HG03139 (cell line): ENCODE results near the gene LRRC14B.
"Not testable (repeated sequence)": the region's sequence is repeated elsewhere in the genome, so short reads cannot be mapped to it uniquely, and the experiment has no call there.

Experiments used
- ATAC-seq: cut with Tn5 transposase; IDR thresholded peaks from one replicate; pipeline ENCODE4 v1.9.1; 2021; ENCODE audit not compliant: unreplicated experiment

The LRRC14B gene

DNA sequence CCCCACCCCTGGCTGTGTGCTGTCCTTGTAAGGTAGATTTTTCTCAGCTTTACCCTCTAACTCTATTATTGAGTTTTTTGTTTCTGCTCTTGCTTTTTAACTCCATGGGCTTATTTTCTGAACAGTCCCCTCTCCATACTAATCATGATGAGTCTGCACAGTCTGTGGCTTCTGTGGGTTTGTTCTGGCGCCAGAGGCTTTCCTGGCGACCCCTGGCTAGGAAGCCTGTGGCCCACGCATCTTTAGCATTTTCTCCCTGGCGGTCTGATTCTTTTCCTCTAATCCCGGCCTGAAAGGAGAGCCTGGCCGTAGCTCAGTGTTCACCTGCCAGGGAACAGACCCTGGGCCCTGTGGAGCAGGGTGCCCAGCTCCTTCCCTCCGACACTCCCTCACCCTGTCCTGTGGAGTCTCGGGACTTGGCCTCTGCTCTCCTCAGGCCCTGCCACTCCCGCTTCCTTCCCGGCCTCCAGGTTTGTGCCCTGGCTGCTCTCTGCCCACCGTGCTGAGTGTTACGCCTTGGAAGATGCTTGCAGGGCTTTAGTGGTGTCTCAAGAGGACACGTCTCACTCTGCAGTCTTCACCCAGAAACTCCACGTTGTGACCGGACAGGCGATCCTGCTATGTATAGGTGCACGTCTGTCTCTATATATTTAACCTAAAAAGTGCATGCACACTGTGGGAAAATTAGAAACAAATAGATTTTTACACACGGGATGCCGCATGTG, 31.7 kb upstream of the LRRC14B start:
- no peak for ATAC-seq

DNA sequence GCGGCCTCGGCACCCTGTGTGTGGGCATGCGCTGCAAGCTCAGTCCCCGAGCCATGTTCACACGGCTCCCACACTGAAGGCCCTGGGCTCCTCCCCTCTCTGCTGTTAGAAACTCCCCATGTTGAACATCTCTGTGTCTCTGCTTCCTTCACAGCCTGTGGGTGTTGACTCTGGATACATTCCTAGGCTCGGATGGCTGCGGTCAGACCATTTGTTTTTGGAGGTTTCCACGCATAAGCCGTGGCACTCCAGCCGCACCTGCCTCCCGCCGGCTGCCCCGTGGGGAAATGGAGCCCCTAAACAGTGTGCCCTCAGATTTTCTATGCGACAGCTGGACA, 31.2 kb upstream of the LRRC14B start:
- no peak for ATAC-seq

DNA sequence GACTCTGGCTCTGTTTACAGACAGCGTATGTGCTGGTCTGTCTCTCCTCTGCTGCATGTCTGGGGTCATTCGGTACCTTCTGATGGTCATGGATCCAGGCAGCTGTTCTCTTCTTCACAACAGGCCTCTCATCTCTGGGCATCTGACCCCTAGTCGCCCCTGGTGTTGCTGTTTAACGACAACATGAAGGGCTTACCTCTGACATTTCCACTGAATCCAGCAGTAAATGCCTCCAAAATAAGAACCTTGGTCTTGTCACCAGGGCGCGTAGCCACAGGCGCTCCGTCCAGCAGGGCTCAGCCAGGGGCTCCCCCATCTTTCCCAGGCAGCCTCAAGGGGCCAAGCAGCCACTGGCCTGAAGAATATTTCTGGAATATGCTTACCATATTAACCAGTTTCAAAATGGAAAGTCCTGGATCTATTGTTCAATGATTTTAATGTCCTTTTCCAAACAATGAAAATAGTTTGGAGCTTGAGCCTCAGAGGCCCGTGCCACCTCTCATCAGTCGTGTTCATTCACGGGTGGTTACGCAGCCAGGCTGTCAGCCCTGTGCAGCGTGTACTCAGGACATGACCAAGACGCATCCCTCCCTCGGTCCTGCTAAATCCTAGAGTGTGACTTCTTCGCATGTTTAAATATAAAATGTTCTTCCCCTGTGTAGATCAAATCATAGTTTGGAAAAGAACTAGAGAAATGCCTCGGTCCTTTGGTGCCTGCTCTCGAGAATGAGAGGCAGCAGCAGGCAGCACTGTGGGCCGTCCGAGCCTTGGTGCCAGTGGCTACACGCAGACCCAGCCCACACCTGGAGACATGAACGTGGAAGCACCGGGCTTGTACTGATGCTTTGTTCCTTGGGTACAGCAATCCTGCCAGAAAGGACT, 30.1 kb upstream of the LRRC14B start:
- ATAC-seq, result no peak

DNA sequence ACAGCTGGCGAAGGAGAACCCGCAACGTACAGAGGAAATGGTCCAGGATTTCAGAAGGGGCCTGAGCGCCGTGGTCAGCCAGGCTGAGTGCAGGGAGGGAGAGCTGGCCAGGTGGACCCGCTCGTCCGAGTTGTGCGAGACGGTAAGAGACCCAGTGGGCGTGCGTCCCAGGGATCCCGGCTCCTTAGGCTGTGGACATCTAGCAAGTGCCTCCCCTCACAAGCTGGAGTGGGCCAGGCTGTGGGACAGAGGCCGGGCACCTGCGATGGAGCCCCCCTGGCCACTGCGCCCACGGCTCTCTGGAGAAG, 29.5 kb upstream of the LRRC14B start:
- ATAC-seq, result no peak

DNA sequence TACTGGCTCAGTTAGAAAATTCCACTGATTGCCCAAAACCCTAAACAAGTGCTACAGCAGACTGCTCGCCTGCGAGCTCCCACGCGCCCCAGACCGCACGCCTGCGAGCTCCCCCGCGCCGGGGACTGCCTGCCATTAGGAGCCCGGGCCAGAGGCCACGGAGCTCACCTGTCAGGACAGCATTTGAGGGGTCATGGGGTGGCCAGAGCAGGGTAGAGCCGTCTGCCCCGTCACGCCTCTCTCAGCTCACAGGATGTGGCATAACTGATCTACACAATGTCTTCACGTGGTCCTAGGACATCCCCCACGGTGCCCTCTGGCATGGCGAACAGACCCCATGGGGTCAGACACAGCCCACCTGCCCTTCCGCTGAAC, 29.1 kb upstream of the LRRC14B start:
- no peak for ATAC-seq

DNA sequence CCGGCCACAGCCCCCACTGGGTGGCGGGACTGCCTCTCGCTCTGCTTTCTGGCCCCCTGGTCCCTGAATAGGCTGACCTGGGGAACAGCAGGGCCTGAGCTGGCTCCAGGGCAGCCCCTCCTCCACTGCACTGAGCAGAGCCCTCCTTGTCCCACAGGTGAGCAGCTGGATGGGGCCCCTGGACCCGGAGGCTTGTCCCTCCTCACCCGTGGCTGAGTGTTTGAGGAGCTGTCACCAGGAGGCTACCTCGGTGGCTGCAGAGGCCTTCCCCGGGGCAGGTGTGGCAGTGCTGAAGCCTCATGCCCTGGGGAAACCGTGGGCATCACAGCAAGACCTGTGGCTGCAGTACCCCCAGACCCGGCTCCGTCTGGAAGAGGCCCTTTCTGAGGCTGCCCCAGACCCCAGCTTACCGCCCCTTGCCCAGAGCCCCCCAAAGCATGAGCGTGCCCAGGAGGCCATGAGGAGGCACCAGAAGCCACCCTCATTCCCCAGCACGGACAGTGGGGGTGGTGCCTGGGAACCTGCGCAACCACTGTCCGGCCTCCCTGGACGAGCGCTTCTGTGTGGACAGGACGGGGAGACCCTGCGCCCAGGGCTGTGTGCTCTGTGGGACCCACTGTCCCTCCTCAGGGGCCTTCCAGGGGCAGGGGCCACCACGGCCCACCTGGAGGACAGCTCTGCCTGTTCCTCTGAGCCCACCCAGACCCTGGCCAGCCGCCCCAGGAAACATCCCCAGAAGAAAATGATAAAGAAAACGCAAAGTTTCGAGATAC, 28.5 kb upstream of the LRRC14B start:
- no peak for ATAC-seq

DNA sequence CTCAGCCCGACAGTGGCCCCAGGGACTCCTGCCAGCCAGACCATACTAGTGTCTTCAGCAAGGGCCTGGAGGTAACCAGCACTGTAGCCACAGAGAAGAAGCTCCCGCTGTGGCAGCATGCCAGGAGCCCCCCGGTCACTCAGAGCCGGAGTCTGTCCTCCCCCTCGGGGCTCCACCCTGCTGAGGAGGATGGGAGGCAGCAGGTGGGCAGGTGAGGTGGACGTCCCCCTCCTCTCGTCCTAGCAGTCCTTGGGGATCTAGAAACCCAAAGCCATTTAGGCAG, 28.0 kb upstream of the LRRC14B start:
- no peak for ATAC-seq

DNA sequence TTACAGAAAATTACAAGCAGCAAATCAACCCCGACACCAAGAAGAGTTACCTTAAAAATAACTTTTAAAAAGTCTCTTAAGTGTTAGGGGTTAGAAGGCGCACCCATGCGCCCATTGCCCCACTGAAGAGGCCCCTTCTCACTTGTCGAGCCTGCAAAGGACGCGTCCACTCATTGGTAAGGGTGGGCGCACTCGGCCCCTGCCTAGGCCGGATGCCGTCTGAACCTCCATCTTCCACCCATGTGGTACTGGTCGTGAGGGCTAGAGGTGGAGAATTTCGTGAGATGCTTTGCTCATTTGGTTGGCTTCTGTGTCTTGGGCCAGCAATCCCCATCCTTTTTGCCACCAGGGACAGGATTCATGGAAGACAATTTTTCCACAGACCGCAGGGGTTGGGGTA, 27.5 kb upstream of the LRRC14B start:
- ATAC-seq, result no peak

DNA sequence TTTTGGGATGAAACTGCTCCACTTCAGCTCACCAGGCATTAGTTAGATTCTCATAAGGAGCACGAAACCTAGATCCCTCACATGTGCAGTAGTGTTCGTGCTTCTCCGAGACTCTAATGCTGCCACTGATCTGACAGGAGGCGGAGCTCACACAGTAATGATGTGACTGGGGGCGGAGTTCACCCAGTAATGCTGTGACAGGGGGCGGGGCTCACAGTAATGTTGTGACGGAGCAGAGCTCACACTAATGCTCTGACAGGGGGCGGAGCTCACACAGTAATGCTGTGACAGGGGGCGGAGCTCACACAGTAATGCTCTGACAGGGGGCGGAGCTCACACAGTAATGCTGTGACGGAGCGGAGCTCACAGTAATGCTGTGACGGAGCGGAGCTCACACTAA, 27.1 kb upstream of the LRRC14B start:
- no peak for ATAC-seq

DNA sequence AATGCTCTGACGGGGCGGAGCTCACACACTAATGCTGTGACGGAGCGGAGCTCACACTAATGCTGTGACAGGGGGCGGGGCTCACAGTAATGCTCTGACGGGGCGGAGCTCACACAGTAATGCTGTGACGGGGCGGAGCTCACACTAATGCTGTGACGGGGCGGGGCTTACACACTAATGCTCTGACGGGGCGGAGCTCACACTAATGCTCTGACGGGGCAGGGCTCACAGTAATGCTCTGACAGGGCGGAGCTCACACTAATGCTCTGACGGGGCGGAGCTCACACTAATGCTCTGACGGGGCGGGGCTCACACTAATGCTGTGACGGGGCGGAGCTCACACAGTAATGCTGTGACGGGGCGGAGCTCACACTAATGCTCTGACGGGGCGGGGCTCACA, 26.5 kb upstream of the LRRC14B start:
- not testable (repeated sequence) for ATAC-seq

DNA sequence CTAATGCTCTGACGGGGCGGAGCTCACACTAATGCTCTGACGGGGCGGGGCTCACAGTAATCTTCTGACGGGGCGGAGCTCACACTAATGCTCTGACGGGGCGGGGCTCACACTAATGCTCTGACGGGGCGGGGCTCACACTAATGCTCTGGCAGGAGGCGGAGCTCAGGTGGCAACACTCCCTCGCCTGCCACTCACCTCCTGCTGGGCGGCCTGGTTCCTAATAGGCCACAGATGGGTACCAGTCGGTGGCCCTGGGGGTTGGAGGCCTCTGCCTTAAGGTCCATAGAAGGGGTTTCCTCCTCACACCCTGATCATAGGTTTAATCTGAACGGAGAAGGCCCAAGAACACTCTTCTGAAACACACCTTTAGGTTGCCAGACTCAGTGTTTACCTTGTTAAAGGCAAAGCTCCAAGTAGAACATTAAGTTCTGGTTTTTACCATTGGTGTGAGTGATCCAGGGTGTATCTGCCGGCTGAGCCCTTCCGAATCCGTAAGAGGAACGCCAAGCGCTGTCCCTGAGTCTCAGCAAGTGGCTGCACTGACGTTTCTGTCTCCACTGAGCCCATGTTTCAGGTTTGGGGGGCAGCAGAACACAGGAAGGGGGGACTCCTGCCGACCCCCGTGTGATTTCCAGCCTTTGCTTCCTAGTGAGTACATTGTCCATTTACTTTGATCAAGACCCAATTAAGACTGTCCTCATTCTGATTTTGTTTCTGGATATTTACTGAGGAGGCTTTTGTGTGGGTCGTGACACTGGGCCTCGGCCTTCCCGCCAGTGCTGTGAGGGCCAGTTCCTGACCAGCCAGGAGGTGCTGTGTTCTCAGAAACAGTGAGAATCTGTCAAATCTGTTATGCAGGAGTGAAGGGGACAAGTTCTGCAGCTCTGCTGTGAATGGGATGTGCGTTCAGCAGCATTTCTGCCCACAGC, 24.6 kb upstream of the LRRC14B start:
- no peak for ATAC-seq

DNA sequence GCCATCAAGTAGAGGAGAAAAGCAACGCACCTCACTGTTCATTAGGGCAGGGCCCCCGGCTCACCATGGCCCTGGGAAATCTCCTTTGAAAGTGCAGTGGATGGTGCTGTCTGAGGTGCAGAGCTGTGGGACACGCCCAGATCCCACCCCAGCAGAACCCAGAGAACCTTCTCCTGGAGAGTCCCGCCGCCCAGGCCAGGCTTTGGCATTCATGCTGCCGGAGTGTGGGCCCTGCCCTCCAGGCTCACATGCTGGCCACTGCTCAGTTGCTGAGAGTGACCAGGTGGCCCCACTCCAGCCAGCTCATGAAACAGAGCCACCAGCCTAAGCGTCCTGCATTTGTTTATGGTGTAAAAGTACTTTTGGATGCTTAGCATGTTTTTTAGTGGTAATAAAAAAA, 23.8 kb upstream of the LRRC14B start:
- no peak for ATAC-seq

DNA sequence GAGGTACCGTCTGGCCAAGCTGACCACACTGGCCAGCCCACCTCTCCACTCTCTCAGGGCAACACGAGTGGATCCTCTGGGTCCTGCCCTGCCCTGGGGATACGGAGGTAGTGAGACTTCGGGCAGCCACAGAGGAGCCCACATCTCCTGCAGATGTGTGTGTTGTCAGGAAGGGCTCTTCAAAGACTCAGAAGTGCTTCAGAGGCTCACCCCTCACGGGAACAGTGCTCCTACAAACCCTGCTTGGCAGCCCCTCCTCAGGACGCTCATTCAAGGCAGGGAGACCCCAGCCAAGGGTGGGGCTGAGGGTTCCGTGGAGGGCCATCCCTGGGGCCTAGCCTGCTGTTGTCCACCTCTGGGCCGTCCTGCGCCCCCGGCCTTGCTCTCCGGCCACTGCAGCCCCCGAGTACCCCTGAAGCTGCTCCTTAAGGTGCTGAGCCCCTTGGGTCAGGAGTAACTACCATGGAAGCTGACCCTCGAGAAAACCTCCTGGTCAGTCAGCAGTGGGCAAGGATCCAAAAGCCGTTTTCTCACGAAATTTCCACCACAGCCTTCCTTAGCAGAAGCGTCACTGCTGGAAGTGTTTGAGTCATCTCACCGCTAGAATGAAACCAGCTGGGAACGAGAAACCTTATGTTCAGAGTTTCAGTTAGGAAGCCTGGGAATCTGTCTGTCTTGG, 23.2 kb upstream of the LRRC14B start:
- ATAC-seq, result no peak

DNA sequence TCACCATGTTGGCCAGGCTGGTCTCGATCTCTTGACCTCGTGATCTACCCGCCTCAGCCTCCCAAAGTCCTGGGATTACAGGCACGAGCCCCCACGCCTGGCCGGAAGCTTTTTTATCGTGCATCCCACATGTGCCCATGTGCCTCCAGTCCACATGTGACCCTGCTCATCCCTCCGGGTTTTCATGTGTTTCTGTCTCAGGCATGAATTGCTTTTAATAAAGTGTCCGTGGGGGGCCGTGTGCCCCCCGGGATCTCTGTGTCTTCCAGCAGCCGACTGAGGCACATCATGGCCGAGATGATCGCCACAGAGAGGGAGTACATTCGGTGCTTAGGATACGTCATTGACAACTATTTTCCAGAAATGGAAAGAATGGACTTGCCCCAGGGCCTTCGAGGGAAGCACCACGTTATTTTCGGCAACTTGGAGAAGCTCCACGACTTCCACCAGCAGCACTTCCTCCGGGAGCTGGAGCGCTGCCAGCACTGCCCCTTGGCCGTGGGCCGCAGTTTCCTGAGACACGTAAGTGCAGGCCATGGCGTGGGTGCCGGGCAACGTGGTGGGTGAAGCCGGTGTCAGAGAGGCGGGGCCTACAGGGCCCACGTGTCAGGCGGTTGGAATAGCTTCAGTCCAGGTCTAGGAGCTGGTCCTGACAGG, 22.1 kb upstream of the LRRC14B start:
- ATAC-seq, result no peak

DNA sequence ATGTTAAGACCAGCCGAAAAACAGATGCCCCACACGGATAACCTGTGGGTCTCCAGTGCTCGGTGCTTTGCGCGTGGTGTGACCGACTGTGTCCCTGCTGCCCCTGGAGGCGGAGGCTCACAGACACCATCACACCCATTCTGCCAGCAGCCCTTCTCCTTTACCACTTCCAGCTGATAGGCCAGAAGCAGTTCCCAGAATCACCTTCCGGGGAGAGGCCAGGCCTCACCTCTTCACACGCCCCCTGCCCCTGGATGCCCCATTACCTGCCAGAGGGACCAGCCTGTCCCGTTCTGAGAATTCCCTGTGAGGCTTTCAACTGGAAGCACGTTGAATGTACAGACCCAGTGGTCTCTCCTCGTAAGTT, 21.6 kb upstream of the LRRC14B start:
- ATAC-seq, result no peak

DNA sequence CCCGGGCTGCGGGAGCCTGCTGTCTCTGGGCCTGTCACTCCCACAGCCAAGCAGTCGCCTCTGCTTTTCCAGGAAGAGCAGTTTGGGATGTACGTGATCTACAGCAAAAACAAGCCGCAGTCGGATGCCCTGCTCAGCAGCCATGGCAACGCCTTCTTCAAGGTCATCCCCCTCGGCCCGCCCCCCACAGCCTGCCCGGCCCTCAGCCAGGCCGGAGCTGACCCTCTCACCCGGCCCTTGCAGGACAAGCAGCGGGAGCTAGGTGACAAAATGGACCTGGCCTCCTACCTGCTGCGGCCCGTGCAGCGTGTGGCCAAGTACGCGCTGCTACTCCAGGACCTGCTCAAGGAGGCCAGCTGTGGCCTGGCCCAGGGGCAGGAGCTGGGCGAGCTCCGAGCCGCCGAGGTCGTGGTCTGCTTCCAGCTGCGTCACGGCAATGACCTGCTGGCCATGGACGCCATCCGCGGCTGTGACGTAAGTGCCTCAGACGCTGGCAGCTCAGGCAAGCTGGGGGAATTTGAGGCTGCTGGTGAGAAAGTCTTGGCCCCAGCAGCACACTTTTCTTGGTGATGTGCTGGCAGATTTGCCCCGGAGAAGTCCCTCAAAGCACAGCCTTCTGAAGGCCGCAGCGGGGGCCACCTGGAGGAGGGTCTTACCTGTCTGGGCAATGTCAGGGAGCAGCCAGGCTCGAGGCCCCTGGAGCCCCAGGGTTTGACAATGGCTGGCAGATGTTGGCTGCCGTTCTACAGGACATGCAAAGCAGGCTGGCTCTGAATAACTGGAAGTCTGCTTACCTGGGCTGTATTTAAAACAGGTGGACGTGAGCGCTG, 20.1 kb upstream of the LRRC14B start:
- ATAC-seq, result no peak

DNA sequence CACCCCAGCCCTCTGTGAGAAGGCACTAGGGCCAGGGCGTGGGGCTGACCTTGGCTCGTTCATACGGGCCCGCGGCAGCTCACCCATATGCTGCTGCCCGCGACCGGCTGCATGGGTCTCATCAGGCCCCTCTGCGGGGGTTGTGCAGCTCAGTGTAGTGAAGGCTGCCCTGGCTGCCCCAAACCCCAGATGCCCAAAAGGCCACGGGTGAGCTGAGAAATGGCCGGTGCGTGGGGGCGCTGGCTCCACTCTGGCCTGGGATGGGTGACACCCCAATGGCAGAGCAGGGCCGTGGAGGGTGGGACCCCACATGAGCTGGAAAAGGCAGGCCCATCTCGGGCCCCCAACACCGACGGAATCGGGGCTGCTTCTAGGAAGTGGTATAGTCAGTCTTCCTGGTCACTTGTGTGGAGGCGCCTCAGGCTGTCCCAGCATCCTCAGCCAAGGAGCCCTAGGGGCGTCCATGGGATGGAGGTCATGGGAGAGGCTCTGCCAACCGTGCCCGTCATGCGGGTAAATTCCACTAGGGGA, 19.4 kb upstream of the LRRC14B start:
- ATAC-seq, result no peak

DNA sequence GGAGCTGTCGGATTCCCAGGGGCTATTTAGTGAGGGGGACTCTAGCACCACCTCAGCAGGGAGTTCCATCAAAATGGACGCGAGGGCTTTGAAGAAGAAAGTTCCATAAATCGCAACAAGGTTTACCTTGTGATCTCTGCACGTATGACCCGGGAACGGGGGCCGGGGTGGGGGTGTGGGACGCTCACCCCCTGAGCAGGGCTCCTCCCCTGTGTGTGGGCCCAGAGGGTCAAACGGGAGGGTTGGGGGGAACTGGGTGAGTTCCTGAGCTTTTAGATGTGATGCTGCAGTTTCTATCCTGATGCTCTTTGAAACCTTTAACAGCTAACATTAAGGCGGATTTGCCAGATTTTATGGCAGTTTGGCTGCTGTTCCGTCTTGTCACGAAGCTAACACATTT, 18.9 kb upstream of the LRRC14B start:
- no peak for ATAC-seq

DNA sequence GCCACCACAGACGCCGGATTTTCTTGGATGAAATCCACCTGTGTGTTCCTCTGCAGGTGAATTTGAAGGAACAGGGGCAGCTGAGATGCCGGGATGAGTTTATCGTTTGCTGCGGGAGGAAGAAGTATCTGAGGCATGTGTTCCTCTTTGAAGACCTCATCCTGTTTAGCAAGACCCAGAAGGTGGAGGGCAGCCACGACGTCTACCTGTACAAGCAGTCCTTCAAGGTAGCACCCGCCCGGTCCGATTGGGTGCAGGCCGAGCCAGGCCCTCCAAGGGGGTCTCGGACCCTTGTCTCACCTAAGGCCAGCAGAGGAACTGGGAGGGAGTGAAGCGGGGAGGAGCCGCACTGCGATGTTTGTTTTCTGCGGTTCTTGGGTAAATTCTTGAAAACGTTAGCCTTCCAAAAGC, 18.4 kb upstream of the LRRC14B start:
- ATAC-seq, result no peak
